C4-2B (cell line): ENCODE data around the gene CACNA1S.

Experiments used
- H3K27ac ChIP-seq: fragments of 450-650 bp; 2 replicates; pipeline ENCODE4 v1.5.1; 2017
- ZFX ChIP-seq: fragments of 450-650 bp; IDR thresholded peaks from 2 replicates; pipeline ENCODE4 v1.6.1; 2017
- TF ChIP-seq, protein P1 (sequence below): fragments of 450-650 bp; conservative IDR thresholded peaks from 2 replicates; pipeline ENCODE4 v1.5.1; 2017; ENCODE audit warnings: mild to moderate bottlenecking

Gene CACNA1S

DNA sequence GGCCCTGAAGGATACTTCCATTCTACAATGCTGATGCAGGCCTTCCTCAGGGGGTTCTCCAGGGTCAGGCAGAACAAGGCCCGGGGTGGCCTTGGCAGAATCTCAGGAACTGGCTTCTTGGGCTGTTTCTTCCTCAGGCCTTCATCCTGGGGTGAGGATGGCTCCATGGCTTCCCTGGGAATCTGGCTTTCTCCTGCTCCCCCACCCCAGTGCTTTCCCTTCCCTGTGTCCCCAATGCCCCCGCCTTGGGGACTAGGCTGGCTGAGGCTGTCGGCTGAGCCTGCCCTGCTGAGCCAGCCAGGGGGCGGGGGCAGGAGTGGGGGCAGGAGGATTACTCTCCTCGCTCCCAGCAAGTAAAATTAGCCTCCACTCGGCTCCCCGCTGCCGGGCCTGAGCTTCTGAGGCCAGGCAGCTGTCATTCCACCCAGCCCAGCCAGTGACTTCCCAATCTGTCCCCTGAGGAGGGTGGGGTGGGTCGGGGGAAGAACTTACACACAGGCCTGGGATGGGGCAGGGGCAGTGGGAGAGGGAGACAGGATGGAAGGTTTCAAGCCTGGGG lies at the start of gene CACNA1S:
Gene CACNA1S (minus strand): TSS at position 254 of the 559 bp plus-strand sequence. CDS start 87 bp downstream, at position 167.
- H3K27ac ChIP-seq: no peak within 1 kb of the TSS
- TF ChIP-seq ZFX: no peak
- TF ChIP-seq, protein P1, sequence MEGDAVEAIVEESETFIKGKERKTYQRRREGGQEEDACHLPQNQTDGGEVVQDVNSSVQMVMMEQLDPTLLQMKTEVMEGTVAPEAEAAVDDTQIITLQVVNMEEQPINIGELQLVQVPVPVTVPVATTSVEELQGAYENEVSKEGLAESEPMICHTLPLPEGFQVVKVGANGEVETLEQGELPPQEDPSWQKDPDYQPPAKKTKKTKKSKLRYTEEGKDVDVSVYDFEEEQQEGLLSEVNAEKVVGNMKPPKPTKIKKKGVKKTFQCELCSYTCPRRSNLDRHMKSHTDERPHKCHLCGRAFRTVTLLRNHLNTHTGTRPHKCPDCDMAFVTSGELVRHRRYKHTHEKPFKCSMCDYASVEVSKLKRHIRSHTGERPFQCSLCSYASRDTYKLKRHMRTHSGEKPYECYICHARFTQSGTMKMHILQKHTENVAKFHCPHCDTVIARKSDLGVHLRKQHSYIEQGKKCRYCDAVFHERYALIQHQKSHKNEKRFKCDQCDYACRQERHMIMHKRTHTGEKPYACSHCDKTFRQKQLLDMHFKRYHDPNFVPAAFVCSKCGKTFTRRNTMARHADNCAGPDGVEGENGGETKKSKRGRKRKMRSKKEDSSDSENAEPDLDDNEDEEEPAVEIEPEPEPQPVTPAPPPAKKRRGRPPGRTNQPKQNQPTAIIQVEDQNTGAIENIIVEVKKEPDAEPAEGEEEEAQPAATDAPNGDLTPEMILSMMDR: no peak

DNA sequence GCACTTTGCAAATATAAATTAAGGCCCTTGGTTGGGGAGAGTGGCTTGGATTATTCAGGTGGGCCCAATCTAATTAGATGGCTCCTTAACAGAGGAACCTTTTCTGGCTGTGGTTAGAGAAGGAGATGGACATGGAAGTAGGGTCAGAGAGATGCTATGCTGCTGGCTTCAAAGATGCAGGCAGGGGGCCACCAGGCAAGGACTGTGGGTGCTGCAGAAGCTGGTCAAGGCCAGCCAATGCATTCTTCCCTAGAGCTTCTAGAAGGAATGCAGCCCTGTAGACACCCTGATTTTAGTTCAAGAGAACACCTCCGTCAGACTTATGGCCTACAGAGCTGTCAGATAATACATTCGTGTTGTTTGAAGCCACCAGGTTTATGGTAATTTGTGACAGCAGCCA lies 45.7 kb upstream of the CACNA1S start:
- no peak for TF ChIP-seq ZFX
- TF ChIP-seq, protein P1: no peak
- no peak overlapping the region for H3K27ac ChIP-seq

DNA sequence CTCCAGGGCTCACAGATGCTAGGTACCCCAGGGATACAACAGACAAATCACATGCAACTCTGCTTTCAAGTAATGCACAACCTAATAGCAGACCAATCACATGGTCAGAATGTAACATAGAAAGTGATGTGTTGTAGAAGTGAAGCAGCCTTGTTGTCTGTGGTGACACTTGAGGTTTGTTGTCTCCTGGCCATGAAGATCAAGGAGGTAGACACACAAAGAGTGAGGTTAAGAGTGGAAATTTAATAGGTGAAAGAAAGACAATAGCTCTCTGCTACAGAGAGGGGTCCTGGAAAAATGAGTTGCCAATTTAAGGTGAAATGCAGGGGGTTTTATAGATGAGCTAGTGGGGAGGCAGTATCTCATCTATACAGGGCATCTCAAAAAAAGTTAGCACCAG lies 44.6 kb upstream of the CACNA1S start:
- no peak for TF ChIP-seq ZFX
- TF ChIP-seq, protein P1: no peak

DNA sequence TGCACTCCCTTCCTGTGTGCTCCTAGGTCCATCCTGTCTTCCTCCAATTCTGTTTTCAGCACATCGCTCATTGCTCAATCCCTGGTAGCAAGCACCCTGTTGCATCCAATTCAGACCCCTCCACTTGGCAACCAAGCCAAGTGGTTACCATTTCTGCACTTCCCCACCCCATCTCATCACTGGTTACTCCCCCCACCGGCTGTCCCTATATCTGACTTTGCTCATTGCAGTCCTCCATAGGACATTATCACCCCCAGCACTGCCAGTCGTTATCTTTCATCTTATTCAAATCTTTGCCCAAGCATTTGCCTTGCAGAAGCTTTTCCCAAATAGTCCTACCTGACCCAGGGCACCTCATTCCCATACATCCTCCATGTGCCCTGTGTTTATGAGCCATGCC lies 44.1 kb upstream of the CACNA1S start:
- TF ChIP-seq ZFX: no peak
- TF ChIP-seq, protein P1: no peak
- no peak overlapping the region for H3K27ac ChIP-seq

More for the DNA sequence above, 44.6 kb upstream of the CACNA1S start:
- H3K27ac ChIP-seq: no peak overlapping the region

DNA sequence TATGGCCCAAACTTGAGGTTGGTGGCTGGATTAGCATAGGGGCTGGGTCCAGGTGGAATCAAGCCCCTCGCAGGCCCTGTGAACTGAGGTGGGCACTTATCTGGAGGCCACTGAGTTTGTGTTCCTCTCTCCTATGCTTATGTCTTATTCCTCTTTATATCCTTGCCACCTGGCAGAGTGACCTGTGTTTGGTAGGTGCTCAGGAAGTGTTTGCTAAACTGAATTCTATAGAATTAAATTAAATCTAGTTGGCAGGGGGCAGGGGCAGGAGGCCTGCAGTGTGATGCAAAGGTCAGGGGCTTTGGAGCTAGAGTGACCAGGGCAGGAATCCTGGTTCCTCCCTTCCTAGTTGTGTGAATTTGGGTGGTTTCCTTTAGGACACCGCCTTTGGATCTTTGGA lies 43.1 kb upstream of the CACNA1S start:
- no peak for TF ChIP-seq ZFX
- TF ChIP-seq, protein P1: no peak
- no peak overlapping the region for H3K27ac ChIP-seq

DNA sequence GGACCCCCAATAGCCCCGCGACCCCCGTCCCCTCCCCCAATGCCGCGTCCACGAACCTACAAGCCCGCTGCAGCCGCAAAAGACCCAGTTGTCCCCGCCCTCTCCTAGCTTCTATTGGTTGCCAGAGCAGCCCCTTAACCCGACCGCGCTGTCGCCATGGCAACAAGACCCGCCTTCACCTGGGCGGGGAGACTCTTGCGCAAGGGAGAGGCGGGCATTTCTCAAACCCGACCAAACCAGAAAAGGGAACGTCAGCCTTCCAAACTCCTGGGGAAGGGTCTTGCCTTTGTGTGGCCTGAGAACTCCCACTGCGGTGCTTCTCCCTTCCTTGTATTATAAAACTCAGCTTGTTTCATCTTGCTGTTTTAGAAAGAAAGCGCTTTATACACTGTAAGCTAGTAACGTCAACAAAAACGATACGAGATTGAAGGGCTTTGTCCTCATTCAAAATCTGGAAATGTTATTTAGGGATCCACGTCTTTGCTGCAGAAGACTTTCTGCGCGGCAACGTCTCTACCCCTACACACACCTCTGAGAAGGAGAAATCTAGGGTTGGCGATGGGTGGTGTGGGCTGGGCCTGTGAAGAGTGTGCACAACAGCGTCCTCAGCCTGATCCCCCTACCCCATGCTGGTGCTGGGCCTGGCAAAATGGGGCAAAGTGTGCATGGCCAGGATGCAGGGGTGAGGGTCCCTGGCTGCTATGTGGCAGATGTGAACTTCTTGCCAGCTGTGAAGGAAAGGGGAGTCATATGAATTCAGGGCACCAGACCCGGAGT lies 42.4 kb upstream of the CACNA1S start, which contains the start of gene TMEM9:
Gene TMEM9 (minus strand): TSS at position 86 of the 777 bp plus-strand sequence. CDS start 551 bp downstream, outside the sequence.
- H3K27ac ChIP-seq: peak within 1 kb of the TSS; percentile 84
- no peak for TF ChIP-seq ZFX
- TF ChIP-seq, protein P1: no peak
